Islet of Langerhans (tissue), 1 donor: ENCODE results near the gene UBXN6.

Experiments
- FAIRE-seq: peaks from one replicate; lab custom pipeline; 2011; peaks lifted over from hg19 to GRCh38; lab: Jason Lieb, UNC

UBXN6 gene, protein sequence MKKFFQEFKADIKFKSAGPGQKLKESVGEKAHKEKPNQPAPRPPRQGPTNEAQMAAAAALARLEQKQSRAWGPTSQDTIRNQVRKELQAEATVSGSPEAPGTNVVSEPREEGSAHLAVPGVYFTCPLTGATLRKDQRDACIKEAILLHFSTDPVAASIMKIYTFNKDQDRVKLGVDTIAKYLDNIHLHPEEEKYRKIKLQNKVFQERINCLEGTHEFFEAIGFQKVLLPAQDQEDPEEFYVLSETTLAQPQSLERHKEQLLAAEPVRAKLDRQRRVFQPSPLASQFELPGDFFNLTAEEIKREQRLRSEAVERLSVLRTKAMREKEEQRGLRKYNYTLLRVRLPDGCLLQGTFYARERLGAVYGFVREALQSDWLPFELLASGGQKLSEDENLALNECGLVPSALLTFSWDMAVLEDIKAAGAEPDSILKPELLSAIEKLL

DNA sequence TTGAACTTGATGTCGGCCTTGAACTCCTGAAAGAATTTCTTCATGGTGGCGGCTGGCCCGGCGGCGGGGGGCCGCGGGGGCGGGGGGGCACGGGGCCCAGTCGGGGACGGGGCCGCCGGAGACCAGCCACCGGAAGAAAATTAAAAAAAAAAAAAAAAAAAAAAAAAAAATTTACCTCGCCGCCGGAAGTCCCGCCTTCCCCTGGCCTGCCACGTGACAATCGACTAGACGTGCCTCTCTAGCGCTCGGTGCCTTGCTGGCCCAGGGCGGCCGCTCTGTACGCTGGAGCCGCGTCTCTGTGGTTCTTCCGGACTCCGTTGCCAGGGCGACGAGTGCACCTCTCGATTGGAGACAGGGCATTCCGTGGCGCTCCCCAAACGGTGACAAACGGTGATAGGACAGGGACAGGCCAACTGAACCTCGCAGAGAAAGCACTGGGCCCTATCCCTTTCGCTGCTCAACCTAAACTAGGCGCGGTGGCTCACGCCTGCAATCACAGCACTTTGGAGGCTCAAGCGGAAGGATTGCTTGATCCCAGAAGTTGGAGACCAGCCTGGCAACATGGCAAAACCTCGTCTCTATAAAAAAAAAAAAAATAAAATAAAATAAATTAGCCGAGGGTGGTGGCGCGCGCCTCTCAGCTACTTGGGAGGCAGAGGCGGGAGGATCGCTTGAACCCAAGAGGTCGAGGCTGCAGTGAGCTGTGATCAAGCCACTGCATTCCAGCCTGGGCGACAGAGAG, at the start of gene UBXN6:
UBXN6 (minus strand) TSS at position 141 of the 742 bp plus-strand sequence; CDS start at position 44, 97 bp downstream.
- peak; percentile 96 for FAIRE-seq

DNA sequence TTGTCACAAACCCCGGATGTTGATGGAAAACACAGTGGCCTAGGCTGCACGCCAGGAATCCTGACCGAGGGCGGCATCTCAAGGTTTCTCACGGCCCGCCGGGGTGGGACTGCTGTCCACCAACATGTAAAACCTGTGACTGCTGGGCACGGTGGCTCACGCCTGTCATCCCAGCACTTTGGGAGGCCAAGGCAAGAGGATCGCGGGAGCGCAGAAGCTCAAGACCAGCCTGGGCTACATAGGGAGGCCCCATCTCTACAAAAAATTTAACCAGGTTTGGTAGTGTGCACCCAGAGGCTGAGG, 49.5 kb upstream of the UBXN6 start:
- FAIRE-seq, result no peak

DNA sequence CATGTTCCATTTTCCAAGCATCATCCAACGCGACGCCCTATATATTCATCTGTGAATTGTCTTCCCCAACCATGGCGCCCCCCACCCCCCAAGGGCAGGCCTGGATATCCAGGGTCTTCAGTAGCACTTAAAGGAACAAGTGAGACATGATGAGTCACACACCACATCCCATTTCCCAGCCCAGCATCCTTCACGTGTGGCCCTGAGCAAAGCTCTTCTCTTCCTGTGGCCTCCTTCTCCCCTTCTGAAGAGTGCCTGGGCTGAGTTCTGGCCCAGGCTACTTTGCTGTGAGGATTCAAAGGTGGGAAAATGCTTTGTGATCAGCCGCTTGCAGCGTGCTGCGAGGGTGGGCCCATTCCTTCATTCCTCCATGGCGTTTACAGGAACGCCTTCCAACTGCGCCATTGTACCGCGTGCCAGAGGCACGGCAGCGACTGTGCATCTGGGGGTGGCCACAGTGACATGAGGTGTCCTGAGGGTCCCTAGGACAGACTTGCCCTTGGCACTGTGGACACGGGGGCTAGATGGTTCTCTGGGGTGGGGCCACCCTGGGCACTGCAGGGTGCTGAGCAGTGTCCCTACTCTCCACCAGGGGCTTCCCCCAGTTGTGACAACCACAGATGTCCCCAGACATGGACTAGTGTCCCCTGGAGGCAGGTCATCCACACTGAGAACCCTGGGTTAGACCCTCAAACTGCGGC, 49.0 kb upstream of the UBXN6 start:
- no peak for FAIRE-seq

DNA sequence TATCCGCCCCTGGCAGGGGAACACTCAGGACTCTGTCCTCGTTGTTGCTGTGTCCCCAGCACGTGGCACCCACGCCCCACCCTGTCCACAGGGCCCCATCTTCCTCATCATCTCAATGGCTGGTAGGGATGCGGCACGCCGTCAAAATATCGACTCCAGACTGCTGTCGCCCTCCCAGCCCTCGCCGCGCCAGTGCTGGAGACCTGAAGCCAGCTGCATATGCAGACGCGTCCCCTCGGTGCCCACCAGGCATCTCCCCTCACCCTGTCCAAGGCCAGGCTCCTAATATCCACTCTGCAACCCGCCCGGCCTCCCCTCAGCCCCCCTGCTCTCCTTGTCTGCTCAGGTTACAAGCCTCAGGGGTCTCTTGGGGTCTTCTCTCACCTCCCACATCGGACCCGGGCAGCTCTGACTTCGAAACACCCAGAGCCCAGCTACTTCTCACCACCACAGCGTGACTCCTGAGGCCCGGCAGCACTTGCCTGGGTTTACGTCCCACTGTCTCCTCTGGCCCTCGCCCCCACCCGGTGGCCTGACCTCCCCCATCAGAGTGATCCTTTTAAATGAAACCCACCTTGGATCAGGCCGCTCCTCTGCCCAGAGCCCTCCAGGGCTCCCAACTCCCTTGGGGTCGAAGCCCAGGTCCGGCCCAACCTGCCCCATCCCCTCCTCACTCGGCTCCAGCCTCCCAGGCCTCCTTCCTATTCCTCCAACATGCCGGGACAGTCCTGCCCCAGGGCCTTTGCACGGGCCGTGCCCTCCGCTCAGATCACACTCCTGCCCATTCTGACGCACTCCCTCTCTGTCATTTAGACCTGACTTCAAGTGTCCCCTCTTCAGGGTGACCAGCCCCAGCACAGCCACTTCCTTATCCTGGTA, 48.2 kb upstream of the UBXN6 start:
- no peak for FAIRE-seq

DNA sequence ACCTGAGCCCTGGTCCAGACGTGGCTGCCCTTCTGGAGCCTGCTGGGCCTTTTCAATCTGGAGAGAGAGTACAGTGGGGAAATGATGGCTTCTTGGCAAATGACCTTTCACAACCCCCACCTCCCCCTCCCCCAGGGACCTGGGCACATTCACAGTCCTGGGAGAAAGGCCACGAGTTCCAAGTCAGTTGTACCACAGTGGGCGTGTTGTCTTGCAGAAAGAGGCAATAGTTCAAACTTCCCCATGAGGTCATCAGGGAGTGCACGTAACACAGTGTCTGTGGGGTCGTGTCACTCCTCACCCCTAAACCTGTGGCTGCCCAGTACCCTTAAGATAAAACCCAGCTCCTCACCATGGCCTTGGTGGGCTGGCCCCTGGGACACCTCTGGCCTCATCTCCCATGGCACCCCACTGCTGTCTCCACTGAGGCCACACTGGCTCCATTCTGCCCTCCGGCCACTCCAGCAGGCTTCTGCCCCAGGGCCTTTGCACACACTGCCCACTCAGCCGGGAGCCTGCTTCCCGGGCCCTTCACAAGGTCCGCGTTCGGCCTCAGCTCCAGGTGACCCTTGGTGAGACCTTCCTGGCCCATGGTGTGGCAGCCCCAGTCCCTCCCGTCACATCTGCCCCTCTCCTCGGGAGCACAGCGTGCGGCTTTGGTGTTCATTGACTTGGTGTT, 47.4 kb upstream of the UBXN6 start:
- FAIRE-seq, result no peak

DNA sequence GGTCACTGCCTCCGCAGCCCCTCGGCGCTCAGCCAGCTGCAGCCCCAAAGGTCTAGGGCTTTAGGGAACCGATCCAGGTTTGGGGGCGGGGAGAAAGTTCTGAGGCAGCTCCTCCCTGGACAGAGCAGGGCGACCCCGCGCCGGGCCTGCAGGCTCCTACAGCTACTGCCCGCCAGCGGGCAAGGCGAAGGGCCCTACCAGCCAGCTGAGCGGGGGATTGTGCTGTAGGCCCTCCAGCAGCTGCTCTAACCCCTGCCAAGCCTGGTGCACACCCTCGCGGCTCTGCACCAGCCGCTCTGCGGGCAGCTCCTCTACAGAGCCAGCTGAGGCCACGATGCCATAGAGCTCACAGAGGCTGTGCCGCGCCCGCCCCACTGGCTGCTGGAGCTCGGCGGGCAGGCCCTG, 46.7 kb upstream of the UBXN6 start:
- FAIRE-seq, result no peak

DNA sequence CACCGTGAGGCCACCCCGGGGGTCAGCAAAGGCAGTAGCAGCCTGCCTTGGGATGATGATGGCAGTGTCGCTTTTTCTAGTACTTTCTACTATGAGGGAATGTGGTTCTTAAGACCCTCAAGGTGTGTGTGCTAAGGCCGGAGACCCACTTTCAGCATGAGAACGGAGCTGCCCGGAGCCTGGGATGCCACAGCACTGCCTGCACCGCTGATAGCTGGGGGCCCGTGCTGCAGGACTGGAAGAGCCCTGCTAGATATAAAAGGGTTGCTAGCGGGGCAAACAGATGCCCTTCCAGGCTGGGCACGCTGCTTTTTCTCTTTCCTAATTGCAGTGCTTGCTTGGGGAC, 46.2 kb upstream of the UBXN6 start:
- FAIRE-seq, result no peak

DNA sequence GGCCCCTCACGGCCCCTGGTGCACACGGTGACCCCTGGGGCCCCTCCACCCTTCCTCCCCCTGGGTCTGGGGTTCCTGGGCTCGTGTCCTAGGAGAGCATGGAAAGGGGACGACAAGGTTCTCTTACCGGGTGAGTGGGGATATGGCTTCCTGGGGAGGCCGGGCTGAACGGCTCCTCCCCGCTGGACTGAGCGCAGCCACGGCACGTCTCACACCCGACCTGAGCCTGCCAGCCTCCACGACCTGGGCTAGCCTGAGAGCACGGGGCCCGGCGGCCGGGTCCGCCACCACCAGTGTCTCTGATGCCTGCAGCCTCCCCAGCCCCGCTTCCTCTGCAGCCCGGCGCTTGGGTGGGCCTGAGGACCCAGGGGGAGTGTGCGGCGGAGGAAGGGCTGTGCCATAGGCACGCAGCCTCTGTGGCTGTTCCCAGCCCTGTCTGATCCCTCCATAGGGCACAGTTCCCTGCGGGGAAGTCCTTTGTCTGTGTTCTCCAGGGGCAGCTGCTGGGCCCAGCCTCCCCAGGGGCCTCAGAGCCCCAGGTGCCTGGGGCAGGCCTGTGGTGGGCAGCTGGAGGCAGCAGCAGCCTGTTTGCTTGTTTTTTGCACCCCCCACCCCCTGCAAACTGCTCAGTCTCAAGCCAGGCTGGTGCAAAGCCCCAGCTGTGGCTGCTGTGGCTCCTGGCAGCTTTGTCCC, 45.7 kb upstream of the UBXN6 start:
- no peak for FAIRE-seq

DNA sequence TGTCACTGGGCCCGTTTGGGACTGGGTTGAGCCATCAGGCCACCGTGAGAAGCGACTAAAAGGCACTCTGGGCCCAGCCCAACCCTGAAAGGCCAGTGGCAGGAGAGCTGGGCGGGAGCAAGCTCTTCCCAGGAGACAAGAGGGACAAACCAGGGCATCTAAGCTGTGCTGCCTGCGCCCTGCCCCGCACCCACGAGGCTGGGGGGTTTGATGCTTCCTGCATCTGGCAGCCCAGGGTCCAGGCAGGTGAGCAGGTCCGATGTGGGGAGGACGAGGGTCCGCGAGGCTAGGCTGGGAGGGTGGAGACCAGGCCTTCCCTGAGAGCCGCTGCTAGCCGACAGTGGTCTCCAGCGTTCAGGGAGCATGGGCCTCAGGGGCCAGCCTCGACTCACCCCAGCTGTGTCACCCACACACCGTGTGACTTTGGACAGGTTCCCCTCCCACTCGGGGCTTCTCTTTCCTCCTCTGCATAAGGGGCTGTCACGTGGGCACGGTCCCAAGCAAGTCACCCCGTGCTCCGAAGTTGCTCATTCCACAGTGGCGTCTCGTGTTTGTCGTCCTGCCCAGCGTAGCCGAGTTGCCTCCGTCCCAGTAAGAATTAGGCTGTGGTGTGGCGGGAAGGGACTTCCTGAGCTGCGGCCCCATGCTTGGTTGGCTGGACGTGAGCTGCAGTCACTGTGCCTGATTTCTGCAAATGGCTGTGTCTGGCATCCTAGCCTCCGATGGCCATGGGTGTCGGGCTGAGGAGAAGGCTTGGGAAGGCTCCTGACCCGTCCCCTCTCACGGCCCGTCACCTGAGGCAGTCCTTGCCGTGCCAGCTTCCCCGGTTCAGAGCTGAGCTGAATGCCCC, 44.9 kb upstream of the UBXN6 start:
- FAIRE-seq, result no peak

DNA sequence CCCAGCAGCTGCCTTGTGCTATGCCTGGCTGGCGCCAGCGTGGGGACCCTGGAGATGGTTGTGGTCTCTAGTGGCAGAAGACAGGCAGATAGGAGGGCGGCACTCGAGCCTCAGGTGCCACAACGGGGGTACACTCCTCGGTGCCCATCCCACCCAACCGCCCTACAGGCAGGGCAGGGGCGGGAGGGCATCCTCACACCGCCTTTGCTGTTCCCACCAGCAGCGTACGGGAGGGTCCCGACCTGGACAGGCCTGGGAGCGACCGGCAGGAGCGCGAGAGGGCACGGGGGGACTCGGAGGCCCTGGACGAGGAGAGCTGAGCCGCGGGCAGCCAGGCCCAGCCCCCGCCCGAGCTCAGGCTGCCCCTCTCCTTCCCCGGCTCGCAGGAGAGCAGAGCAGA, 44.1 kb upstream of the UBXN6 start:
- no peak for FAIRE-seq

DNA sequence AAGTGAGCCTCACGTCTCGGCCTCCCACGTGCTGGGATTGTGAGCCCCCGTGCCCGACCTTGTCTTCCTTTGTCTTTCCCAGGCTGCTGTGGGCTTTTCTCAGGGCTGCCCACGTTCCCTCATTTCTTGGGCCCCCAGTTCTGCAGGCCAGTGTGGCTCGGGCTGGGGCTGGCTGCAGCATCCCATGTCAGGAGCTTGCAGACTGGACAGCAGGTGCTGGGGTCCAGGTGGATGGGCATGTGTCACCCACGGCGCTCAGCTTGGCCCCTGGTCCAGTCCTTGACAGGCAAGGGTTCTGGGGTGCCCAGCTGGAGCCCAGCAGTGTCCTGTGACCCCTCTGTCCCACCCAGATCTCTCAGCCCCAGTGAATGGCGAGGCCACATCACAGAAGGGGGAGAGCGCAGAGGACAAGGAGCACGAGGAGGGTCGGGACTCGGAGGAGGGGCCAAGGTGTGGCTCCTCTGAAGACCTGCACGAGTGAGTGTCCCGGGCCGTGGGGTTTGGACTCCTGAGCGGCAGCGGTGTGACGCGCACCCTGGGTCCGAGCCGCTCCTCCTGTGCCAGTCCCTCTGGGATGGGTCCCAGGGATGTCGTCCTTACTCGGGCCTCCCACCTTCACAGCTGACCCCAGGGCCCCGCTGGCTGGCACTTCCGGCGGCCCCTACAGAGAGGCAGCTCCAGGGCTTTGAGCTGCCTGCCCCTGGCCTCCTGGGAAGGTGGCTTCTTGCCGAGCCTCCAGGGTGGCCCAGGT, 43.4 kb upstream of the UBXN6 start:
- FAIRE-seq, result no peak

DNA sequence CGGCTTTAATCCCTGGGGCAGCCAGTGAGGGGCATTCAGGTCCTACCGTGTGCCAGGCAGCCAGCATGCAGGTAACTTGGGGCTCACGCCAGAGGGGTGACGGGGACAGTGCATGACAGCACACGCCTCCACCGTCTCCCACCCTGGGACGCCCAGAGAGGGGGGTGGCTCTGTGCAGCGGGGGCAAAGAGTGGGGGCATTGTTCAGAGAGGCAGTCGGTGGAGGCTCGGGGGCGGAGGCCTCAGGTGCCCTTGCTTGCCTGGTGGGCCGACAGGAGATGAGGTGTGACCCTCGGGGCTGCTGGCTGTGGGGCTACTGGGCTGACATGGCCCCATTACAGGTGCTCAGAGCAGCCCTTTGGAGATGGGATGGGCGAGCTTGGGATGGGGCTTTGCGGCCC, 42.3 kb upstream of the UBXN6 start:
- FAIRE-seq, result no peak

DNA sequence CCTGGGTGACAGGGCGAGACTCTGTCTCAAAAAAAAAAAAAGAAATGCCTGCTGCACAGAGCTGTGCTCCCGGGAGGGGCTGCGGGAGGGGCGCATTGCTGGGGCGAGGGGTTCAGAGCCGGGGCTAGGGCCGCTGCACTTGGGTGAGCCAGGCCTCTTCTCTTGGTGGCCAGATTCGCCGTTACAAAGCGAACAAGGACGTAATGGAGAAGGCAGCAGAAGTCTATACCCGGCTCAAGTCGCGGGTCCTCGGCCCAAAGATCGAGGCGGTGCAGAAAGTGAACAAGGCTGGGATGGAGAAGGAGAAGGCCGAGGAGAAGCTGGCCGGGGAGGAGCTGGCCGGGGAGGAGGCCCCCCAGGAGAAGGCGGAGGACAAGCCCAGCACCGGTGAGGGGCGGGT, 41.7 kb upstream of the UBXN6 start:
- FAIRE-seq, result no peak

DNA sequence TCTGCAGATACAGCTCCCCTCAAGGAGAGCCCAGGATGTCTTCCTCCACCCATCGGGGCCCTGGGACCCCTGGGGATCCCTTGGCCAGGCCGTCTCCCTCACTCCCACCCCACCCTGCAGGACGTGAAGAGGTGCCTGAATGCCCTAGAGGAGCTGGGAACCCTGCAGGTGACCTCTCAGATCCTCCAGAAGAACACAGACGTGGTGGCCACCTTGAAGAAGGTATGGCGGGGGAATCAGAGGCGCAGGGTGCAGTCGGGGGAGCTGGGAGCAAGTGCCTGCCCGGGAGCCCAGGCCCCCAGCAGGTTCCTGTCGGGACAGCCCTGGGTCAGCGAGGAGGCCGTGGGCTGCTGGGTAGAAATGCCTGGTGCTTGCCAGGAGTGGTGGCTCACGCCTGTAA, 41.1 kb upstream of the UBXN6 start:
- no peak for FAIRE-seq

DNA sequence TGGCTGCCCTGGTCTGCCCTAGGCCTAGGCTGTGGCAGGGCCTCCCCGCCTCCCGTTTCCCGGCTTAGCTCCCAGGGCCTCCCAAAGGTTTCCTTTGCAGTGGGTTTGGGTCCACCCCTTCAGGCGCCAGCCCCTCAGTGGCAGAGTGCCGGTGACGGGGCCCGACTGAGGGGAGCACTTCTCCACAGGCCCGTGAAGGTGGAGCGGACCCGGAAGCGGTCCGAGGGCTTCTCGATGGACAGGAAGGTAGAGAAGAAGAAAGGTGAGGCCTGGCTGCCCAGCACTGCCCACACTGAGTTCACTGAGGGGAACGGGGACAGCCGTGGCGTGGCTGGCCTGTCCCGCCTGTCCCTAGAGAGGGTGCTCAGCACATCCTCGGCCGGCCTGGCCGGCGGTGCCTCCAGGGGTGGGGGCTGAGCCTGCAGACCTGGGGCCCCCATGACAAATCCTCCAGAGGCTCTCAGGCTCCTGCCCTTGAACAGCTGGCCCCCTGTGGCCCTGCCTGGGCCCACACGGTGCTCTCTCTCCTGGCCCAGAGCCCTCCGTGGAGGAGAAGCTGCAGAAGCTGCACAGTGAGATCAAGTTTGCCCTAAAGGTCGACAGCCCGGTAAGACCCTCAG, 40.3 kb upstream of the UBXN6 start:
- FAIRE-seq, result no peak

DNA sequence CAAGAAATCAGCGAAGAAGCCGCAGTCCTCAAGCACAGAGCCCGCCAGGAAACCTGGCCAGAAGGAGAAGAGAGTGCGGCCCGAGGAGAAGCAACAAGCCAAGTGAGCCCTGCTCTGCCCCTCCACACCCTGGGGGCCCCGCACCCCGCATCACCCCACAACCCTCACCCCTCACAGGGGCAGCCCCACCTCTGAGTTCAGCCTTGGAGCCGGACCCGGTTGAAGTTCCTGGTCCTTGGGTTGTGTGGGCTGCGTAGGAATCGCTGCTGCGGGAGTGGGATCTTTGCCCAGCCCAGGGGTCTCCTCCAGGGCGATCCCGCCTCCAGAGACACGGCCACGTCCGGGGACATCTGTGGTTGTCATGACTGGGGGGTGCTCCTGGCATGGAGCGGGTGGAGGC, 38.7 kb upstream of the UBXN6 start:
- FAIRE-seq, result no peak

DNA sequence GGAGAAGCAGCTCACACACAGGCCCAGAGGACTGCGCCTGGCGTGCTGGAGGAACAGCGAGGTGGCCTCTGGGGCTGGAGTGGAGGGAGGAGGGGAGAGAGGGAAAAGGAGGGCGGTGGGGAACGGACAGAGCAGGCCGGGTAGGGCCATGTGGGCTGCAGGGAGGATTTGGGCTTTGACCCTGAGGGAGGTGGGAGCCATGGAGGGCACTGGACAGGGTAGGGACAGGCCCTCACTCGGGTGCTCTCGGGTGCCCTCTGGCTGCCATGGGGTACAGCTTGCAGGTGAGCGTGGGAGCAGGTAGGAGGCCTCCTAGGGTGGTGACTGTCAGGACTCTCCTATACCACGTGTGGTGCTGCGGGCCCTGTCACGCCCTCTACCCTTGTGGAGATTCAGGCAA, 37.9 kb upstream of the UBXN6 start:
- FAIRE-seq, result no peak

DNA sequence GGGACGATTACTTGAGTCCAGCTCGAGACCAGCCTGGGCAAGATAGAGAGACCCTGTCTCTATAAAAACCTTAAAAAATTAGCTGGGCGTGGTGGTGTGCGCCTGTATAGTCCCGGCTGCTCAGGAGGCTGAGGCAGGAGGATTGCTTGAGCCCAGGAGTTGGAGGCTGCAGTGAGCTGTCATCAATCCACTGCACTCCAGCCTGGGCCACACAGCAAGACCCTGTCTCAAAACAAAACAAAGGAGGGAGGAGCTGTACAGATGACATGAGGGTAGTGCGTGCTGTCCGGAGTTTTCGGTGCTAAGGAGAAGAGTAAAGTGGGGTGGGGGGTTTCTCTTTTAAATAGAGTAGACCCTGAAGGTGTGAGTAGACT, 37.1 kb upstream of the UBXN6 start:
- FAIRE-seq, result no peak
